Measurements from ENCODE around the gene PTCHD4. TPM values are rescaled to one million over a fixed set of nuclear protein-coding genes. Genes with fewer than 3 reads are reported as not detected.

The PTCHD4 gene
- total RNA-seq, 1 donor from 2014 or later, result 5.0 TPM

GRCh38 chr6:48099713-48100587 is 11.0 kb downstream of the PTCHD4 start:
- DNase-seq (ENCODE audit: low read depth in 2 of 2), result no peak

GRCh38 chr6:48098923-48099322 is 12.1 kb downstream of the PTCHD4 start:
- peak; percentile 64 to 73 for DNase-seq (ENCODE audit: low read depth in 2 of 2)

GRCh38 chr6:48092550-48093217 is 18.3 kb downstream of the PTCHD4 start:
- no peak for DNase-seq (ENCODE audit: low read depth in 2 of 2)

- DNase-seq (ENCODE audit: low read depth in 2 of 2), result no peak
Measured at GRCh38 chr6:48090546-48090945, 20.5 kb downstream of the PTCHD4 start.

- DNase-seq (ENCODE audit: low read depth in 2 of 2), result peak; percentile 33 to 78
Measured at GRCh38 chr6:48087448-48087847, 23.5 kb downstream of the PTCHD4 start.

- DNase-seq (ENCODE audit: low read depth in 2 of 2), result no peak
Measured at GRCh38 chr6:48086187-48086586, 24.8 kb downstream of the PTCHD4 start.

GRCh38 chr6:48085131-48085741 is 25.8 kb downstream of the PTCHD4 start:
- no peak for DNase-seq (ENCODE audit: low read depth in 2 of 2)

GRCh38 chr6:48084201-48084600 is 26.8 kb downstream of the PTCHD4 start:
- no peak for DNase-seq (ENCODE audit: low read depth in 2 of 2)

- peak; percentile 27 to 59 for DNase-seq (ENCODE audit: low read depth in 2 of 2)
Measured at GRCh38 chr6:48080227-48081009, 30.6 kb downstream of the PTCHD4 start.

GRCh38 chr6:48078120-48078519 is 32.9 kb downstream of the PTCHD4 start:
- no peak for DNase-seq (ENCODE audit: low read depth in 2 of 2)

GRCh38 chr6:48075181-48075580 is 35.8 kb downstream of the PTCHD4 start:
- DNase-seq (ENCODE audit: low read depth in 2 of 2), result no peak

- no peak for DNase-seq (ENCODE audit: low read depth in 2 of 2)
Measured at GRCh38 chr6:48073976-48074767, 36.8 kb downstream of the PTCHD4 start.

GRCh38 chr6:48071833-48072232 is 39.2 kb downstream of the PTCHD4 start:
- DNase-seq (ENCODE audit: low read depth in 2 of 2), result no peak

- DNase-seq (ENCODE audit: low read depth in 2 of 2), result peak in 1 of 2 donors; percentile 15
Measured at GRCh38 chr6:48069280-48069679, 41.7 kb downstream of the PTCHD4 start.

- peak in 1 of 2 donors; percentile 25 for DNase-seq (ENCODE audit: low read depth in 2 of 2)
Measured at GRCh38 chr6:48068278-48069251, 42.4 kb downstream of the PTCHD4 start.

GRCh38 chr6:48067886-48068277 is 43.1 kb downstream of the PTCHD4 start:
- DNase-seq (ENCODE audit: low read depth in 2 of 2), result no peak

GRCh38 chr6:48067148-48067712 is 43.8 kb downstream of the PTCHD4 start:
- no peak for DNase-seq (ENCODE audit: low read depth in 2 of 2)

- peak in 1 of 2 donors; percentile 5 for DNase-seq (ENCODE audit: low read depth in 2 of 2)
Measured at GRCh38 chr6:48061265-48061990, 49.6 kb downstream of the PTCHD4 start.

Measured in lung microvascular endothelial cell (primary cell).